HEK293 (cell line): ENCODE data around the gene DAND5.

Source experiments
- HOXC10 ChIP-seq: sonication (generic); formaldehyde crosslinking; IDR thresholded peaks from 2 replicates; pipeline ENCODE4 v1.8.1; 2023; ENCODE audit warnings: mild to moderate bottlenecking, missing genetic modification reagents
- KLF7 ChIP-seq: fragments of 450-650 bp; formaldehyde crosslinking; IDR thresholded peaks from 2 replicates; pipeline ENCODE4 v1.5.1; 2016; ENCODE audit warnings: missing biosample characterization, missing genetic modification characterization, borderline replicate concordance
- MYNN ChIP-seq: fragments of 450-650 bp; formaldehyde crosslinking; IDR thresholded peaks from 2 replicates; pipeline ENCODE4 v1.5.1; 2016; ENCODE audit warnings: missing biosample characterization, missing genetic modification characterization, borderline replicate concordance
- SP2 ChIP-seq: fragments of 450-650 bp; formaldehyde crosslinking; IDR thresholded peaks from 2 replicates; pipeline ENCODE4 v1.5.1; 2016; ENCODE audit warnings: missing biosample characterization, missing genetic modification characterization
- TCF7L2 ChIP-seq: IDR thresholded peaks from 2 replicates; pipeline ENCODE4 v1.6.1; 2011; ENCODE audit warnings: low read depth, mild to moderate bottlenecking, inconsistent platforms, low read length, moderate library complexity, borderline replicate concordance
- WT1 ChIP-seq: fragments of 450-650 bp; formaldehyde crosslinking; IDR thresholded peaks from 2 replicates; pipeline ENCODE4 v1.5.1; 2016; ENCODE audit warnings: missing biosample characterization, missing genetic modification characterization
- ZBTB21 ChIP-seq: fragments of 450-650 bp; formaldehyde crosslinking; IDR thresholded peaks from 2 replicates; pipeline ENCODE4 v1.5.1; 2017; ENCODE audit warnings: missing biosample characterization, missing genetic modification characterization
- ZFP69B ChIP-seq: fragments of 450-650 bp; formaldehyde crosslinking; IDR thresholded peaks from 2 replicates; pipeline ENCODE4 v1.5.1; 2016; ENCODE audit warnings: missing biosample characterization, missing genetic modification characterization
- ZNF10 ChIP-seq: fragments of 450-650 bp; formaldehyde crosslinking; IDR thresholded peaks from 2 replicates; pipeline ENCODE4 v1.5.1; 2017; ENCODE audit warnings: missing biosample characterization, missing genetic modification characterization
- ZNF114 ChIP-seq: fragments of 450-650 bp; formaldehyde crosslinking; IDR thresholded peaks from 2 replicates; pipeline ENCODE4 v1.5.0; 2017; ENCODE audit warnings: missing biosample characterization, missing genetic modification characterization
- ZNF133 ChIP-seq: fragments of 450-650 bp; formaldehyde crosslinking; IDR thresholded peaks from 2 replicates; pipeline ENCODE4 v1.5.1; 2016; ENCODE audit warnings: missing biosample characterization, missing genetic modification characterization
- ZNF155 ChIP-seq: fragments of 450-650 bp; formaldehyde crosslinking; IDR thresholded peaks from 2 replicates; pipeline ENCODE4 v1.5.1; 2016; ENCODE audit warnings: missing biosample characterization, missing genetic modification characterization
- ZNF157 ChIP-seq: fragments of 450-650 bp; formaldehyde crosslinking; IDR thresholded peaks from 2 replicates; pipeline ENCODE4 v1.5.1; 2016; ENCODE audit warnings: missing biosample characterization, missing genetic modification characterization
- ZNF2 ChIP-seq: fragments of 450-650 bp; formaldehyde crosslinking; IDR thresholded peaks from 2 replicates; pipeline ENCODE4 v1.5.1; 2016; ENCODE audit warnings: missing biosample characterization, missing genetic modification characterization
- ZNF214 ChIP-seq: fragments of 450-650 bp; formaldehyde crosslinking; IDR thresholded peaks from 2 replicates; pipeline ENCODE4 v1.5.1; 2017; ENCODE audit warnings: missing biosample characterization, mild to moderate bottlenecking, missing genetic modification characterization, borderline replicate concordance
- ZNF292 ChIP-seq: fragments of 450-650 bp; formaldehyde crosslinking; IDR thresholded peaks from 2 replicates; pipeline ENCODE4 v1.5.1; 2016; ENCODE audit warnings: low read depth, missing biosample characterization, missing genetic modification characterization, borderline replicate concordance
- ZNF335 ChIP-seq: fragments of 450-650 bp; formaldehyde crosslinking; conservative IDR thresholded peaks from 2 replicates; pipeline ENCODE4 v1.5.1; 2016; ENCODE audit warnings: missing biosample characterization, missing genetic modification characterization
- ZNF514 ChIP-seq: fragments of 450-650 bp; formaldehyde crosslinking; IDR thresholded peaks from 2 replicates; pipeline ENCODE4 v1.5.1; 2016; ENCODE audit warnings: missing biosample characterization, missing genetic modification characterization
- ZNF544 ChIP-seq: fragments of 450-650 bp; formaldehyde crosslinking; IDR thresholded peaks from 2 replicates; pipeline ENCODE4 v1.5.0; 2017; ENCODE audit warnings: missing biosample characterization, missing genetic modification characterization
- ZNF558 ChIP-seq: fragments of 450-650 bp; formaldehyde crosslinking; IDR thresholded peaks from 2 replicates; pipeline ENCODE4 v1.5.1; 2016; ENCODE audit warnings: missing biosample characterization, missing genetic modification characterization
- ZNF585B ChIP-seq: fragments of 450-650 bp; formaldehyde crosslinking; IDR thresholded peaks from 2 replicates; pipeline ENCODE4 v1.5.1; 2016; ENCODE audit warnings: missing biosample characterization, missing genetic modification characterization
- ZNF596 ChIP-seq: fragments of 450-650 bp; IDR thresholded peaks from 2 replicates; pipeline ENCODE4 v1.5.0; 2018; ENCODE audit warnings: missing biosample characterization, mild to moderate bottlenecking, missing genetic modification characterization, moderate library complexity
- ZNF629 ChIP-seq: fragments of 450-650 bp; formaldehyde crosslinking; IDR thresholded peaks from 2 replicates; pipeline ENCODE4 v1.5.1; 2017; ENCODE audit warnings: missing biosample characterization, missing genetic modification characterization
- ZNF654 ChIP-seq: fragments of 450-650 bp; formaldehyde crosslinking; IDR thresholded peaks from 2 replicates; pipeline ENCODE4 v1.5.1; 2016; ENCODE audit warnings: low read depth, missing biosample characterization, missing genetic modification characterization
- ZNF664 ChIP-seq: fragments of 450-650 bp; formaldehyde crosslinking; IDR thresholded peaks from 2 replicates; pipeline ENCODE4 v1.5.1; 2016; ENCODE audit warnings: missing biosample characterization, missing genetic modification characterization
- ZNF670 ChIP-seq: fragments of 450-650 bp; formaldehyde crosslinking; IDR thresholded peaks from 2 replicates; pipeline ENCODE4 v1.5.1; 2016; ENCODE audit warnings: missing biosample characterization, missing genetic modification characterization, low read depth
- ZNF785 ChIP-seq: fragments of 450-650 bp; formaldehyde crosslinking; IDR thresholded peaks from 2 replicates; pipeline ENCODE4 v1.5.1; 2016; ENCODE audit warnings: missing biosample characterization, missing genetic modification characterization
- ZNF791 ChIP-seq: fragments of 450-650 bp; formaldehyde crosslinking; IDR thresholded peaks from 2 replicates; pipeline ENCODE4 v1.5.1; 2016; ENCODE audit warnings: missing biosample characterization, missing genetic modification characterization
- ZNF792 ChIP-seq: fragments of 450-650 bp; formaldehyde crosslinking; IDR thresholded peaks from 2 replicates; pipeline ENCODE4 v1.5.1; 2016; ENCODE audit warnings: missing biosample characterization, missing genetic modification characterization
- TF ChIP-seq, protein P1 (sequence below): fragments of 450-650 bp; formaldehyde crosslinking; IDR thresholded peaks from 2 replicates; pipeline ENCODE4 v1.5.1; 2016; ENCODE audit warnings: missing biosample characterization, missing genetic modification characterization, low read depth
- TF ChIP-seq, protein P2 (sequence below): fragments of 450-650 bp; formaldehyde crosslinking; IDR thresholded peaks from 2 replicates; pipeline ENCODE4 v1.5.1; 2016; ENCODE audit warnings: missing biosample characterization, missing genetic modification characterization
- TF ChIP-seq, protein P3 (sequence below): sonication (generic); formaldehyde crosslinking; IDR thresholded peaks from 2 replicates; pipeline ENCODE4 v1.8.1; 2022; ENCODE audit warnings: mild to moderate bottlenecking, moderate library complexity, missing genetic modification reagents
- TF ChIP-seq, protein P4 (sequence below): fragments of 450-650 bp; formaldehyde crosslinking; IDR thresholded peaks from 2 replicates; pipeline ENCODE4 v1.5.1; 2016; ENCODE audit warnings: missing biosample characterization, missing genetic modification characterization, low read depth
- TF ChIP-seq, protein P5 (sequence below): fragments of 450-650 bp; formaldehyde crosslinking; IDR thresholded peaks from 2 replicates; pipeline ENCODE4 v1.5.1; 2017; ENCODE audit warnings: missing biosample characterization, missing genetic modification characterization

DAND5 gene

GRCh38 chr19:12965017-12965811, 4.2 kb upstream of the DAND5 start (continued):
- TF ChIP-seq ZNF792 (tag by site-specific recombination) (no peak), ZFP69B (tag by site-specific recombination) (peak; percentile 49; the same call in 1 of the 2 replicates), ZBTB21 (tag by site-specific recombination) (no peak; the same call in 1 of the 2 replicates), ZNF791 (tag by site-specific recombination) (no peak), ZNF544 (tag by site-specific recombination) (no peak), ZNF157 (tag by site-specific recombination) (no peak), TCF7L2 (no peak), ZNF558 (tag by site-specific recombination) (no peak), ZNF654 (peak; percentile 47), ZNF596 (tag by site-specific recombination) (no peak), WT1 (no peak), SP2 (tag by site-specific recombination) (peak; percentile 63), ZNF664 (tag by site-specific recombination) (no peak), ZNF214 (tag by site-specific recombination) (no peak), ZNF2 (tag by site-specific recombination) (peak; percentile 90; the same call in 1 of the 2 replicates), ZNF514 (tag by site-specific recombination) (no peak), MYNN (tag by site-specific recombination) (no peak), ZNF629 (tag by site-specific recombination) (peak; percentile 56), ZNF155 (tag by site-specific recombination) (no peak), ZNF292 (tag by site-specific recombination) (no peak), ZNF785 (0 out of 2 replicates have a peak, but pooled peaks have one; percentile 39), ZNF133 (tag by site-specific recombination) (no peak), ZNF585B (tag by site-specific recombination) (no peak), ZNF335 (tag by site-specific recombination) (peak; percentile 84), HOXC10 (CRISPR knock-in tag) (no peak), ZNF114 (tag by site-specific recombination) (no peak), ZNF670 (tag by site-specific recombination) (no peak), KLF7 (tag by site-specific recombination) (no peak; the same call in none of the 2 replicates), ZNF10 (no peak)
- TF ChIP-seq, protein P1, sequence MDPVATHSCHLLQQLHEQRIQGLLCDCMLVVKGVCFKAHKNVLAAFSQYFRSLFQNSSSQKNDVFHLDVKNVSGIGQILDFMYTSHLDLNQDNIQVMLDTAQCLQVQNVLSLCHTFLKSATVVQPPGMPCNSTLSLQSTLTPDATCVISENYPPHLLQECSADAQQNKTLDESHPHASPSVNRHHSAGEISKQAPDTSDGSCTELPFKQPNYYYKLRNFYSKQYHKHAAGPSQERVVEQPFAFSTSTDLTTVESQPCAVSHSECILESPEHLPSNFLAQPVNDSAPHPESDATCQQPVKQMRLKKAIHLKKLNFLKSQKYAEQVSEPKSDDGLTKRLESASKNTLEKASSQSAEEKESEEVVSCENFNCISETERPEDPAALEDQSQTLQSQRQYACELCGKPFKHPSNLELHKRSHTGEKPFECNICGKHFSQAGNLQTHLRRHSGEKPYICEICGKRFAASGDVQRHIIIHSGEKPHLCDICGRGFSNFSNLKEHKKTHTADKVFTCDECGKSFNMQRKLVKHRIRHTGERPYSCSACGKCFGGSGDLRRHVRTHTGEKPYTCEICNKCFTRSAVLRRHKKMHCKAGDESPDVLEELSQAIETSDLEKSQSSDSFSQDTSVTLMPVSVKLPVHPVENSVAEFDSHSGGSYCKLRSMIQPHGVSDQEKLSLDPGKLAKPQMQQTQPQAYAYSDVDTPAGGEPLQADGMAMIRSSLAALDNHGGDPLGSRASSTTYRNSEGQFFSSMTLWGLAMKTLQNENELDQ (tag by site-specific recombination), result no peak
- TF ChIP-seq, protein P2, sequence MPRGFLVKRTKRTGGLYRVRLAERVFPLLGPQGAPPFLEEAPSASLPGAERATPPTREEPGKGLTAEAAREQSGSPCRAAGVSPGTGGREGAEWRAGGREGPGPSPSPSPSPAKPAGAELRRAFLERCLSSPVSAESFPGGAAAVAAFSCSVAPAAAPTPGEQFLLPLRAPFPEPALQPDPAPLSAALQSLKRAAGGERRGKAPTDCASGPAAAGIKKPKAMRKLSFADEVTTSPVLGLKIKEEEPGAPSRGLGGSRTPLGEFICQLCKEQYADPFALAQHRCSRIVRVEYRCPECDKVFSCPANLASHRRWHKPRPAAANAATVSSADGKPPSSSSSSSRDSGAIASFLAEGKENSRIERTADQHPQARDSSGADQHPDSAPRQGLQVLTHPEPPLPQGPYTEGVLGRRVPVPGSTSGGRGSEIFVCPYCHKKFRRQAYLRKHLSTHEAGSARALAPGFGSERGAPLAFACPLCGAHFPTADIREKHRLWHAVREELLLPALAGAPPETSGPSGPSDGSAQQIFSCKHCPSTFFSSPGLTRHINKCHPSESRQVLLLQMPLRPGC (tag by site-specific recombination), result peak; percentile 59
- TF ChIP-seq, protein P3, sequence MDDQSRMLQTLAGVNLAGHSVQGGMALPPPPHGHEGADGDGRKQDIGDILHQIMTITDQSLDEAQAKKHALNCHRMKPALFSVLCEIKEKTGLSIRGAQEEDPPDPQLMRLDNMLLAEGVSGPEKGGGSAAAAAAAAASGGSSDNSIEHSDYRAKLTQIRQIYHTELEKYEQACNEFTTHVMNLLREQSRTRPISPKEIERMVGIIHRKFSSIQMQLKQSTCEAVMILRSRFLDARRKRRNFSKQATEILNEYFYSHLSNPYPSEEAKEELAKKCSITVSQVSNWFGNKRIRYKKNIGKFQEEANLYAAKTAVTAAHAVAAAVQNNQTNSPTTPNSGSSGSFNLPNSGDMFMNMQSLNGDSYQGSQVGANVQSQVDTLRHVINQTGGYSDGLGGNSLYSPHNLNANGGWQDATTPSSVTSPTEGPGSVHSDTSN, result peak; percentile 32; the same call in 1 of the 2 replicates
- TF ChIP-seq, protein P4, sequence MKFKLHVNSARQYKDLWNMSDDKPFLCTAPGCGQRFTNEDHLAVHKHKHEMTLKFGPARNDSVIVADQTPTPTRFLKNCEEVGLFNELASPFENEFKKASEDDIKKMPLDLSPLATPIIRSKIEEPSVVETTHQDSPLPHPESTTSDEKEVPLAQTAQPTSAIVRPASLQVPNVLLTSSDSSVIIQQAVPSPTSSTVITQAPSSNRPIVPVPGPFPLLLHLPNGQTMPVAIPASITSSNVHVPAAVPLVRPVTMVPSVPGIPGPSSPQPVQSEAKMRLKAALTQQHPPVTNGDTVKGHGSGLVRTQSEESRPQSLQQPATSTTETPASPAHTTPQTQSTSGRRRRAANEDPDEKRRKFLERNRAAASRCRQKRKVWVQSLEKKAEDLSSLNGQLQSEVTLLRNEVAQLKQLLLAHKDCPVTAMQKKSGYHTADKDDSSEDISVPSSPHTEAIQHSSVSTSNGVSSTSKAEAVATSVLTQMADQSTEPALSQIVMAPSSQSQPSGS (tag by site-specific recombination), result no peak
- TF ChIP-seq, protein P5, sequence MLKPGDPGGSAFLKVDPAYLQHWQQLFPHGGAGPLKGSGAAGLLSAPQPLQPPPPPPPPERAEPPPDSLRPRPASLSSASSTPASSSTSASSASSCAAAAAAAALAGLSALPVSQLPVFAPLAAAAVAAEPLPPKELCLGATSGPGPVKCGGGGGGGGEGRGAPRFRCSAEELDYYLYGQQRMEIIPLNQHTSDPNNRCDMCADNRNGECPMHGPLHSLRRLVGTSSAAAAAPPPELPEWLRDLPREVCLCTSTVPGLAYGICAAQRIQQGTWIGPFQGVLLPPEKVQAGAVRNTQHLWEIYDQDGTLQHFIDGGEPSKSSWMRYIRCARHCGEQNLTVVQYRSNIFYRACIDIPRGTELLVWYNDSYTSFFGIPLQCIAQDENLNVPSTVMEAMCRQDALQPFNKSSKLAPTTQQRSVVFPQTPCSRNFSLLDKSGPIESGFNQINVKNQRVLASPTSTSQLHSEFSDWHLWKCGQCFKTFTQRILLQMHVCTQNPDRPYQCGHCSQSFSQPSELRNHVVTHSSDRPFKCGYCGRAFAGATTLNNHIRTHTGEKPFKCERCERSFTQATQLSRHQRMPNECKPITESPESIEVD (tag by site-specific recombination), result no peak
